HG03558 (cell line): ENCODE data around the gene PHC2.

Experiments
- ATAC-seq: cut with Tn5 transposase; IDR thresholded peaks from one replicate; pipeline ENCODE4 v1.9.1; 2021; ENCODE audit warnings: moderate number of reproducible peaks; ENCODE audit not compliant: unreplicated experiment; ENCODE audit errors: extremely low read depth

PHC2 gene

DNA sequence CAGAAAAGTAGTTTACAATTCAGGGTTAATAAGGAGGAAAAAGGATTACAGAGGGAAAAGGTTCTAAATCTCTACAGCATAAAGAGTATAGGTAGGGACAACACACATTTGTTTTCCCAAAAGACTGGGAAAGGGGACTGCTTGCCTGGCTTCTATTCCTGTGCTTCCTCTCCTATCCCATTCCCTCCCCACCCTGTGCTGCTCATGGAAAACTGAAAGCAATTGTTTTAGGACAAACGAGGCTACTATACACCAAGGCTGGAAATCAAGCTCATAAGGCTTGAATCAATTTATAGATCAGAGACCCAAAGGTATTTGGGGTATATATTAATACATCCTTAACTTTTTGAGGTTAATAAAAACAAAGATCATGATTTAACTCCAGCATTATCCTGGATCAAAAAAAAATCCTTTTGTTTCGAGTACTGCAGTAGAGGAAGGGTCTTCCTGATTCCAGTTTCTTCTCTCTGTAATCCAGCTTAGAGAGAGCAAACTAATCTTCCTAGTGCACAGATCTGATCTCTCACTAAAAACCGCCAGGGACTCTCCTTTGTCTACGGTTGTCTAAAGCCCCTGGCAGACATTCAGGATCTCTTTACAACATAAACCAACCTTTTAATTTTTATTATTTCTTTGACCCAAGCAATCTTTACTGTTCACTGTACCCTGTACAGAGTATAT is 72.6 kb downstream of the PHC2 start:
- no peak for ATAC-seq

DNA sequence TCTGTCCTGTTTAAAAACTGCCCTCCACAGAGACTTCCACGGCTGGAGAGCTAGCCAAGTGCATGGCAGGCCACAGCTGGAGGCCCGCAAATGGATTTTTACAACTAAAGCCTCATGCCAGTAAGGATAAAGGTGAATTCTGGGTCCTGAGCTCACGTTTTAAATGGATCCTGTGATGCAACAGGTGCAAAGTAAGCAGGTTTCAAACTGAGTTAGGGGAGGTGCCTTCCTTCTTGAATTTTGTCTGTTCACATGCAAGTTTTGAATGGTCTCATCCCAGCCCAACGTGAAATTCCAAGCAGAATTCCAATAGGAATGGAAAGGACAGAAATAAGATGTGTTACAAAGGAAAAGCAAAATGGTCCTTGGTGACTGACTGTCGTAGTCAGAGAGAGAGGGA is 73.8 kb downstream of the PHC2 start:
- no peak for ATAC-seq

GRCh38 chr1:33354707-33355316 is 76.1 kb downstream of the PHC2 start:
- ATAC-seq = no peak

DNA sequence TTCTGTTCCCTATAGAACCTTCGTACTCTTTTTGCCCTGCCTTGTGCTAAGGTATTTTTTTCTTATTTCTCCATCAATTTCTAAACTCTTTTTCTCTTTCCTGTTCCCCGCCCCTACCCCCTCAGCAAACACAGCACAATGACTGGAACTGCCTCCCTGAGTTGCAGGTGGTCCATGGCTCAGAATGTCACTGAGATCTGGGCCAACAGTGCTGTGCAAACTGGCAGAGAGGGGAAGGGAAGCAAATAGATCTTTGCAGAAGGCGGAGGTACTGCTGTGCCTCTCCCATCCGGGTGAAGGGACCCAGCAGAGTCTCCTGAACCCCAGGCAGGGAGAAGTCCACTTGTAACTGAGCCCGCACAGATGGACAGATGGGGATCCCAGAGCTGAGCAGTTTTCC is 77.4 kb downstream of the PHC2 start:
- no peak for ATAC-seq

DNA sequence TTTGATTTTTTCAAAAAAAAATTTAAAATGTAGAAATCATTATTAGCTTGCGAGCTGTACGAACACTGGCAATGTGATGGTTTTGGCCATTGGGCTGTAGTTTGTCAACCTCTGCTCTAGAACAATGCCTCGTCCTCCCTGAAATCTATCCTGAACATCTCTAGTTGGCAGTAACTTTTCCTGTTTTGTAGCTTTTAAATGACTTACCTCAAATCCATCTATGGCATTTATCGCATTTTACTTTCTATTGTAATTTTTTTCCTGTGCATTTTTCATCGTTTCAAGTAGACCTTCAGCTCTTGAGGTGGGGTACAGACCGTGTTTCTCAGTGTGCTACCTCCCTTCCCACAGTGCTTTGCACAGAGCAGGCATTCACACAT is 79.6 kb downstream of the PHC2 start:
- no peak for ATAC-seq

DNA sequence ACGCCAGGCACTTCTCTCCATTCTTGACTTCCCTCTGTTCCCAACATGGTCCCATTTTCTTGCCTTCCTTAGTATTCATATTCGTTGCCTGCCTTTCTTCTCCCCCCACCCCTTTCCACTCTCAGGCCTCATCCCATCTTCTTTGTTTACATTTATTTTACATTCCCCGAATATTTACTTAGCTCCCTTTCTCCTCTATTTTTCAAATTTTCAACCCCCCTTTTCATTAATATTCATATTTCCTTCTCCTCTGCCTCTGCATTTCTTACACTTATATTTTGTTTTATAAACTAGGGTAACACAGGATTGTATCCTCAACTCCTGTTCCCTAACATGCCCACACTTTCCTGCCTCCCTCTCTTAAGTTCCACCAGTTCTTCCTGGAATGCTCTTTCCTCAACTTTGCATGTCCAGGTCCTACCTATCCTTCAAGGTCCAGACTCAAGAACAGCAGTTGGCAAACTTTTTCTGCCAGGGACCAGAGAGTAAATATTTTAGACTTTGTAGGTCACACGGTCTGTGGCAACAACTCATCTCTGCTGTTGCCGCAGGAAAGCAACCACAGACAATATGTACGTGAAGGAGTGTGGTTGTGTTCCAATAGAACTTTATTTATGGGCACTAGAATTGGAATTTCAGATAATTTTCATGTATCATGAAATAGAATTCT is 80.1 kb downstream of the PHC2 start:
- ATAC-seq = no peak

GRCh38 chr1:33349778-33350610 is 80.9 kb downstream of the PHC2 start:
- peak; percentile 57 for ATAC-seq

- ATAC-seq = peak; percentile 16
Observed at GRCh38 chr1:33349081-33349759, 81.7 kb downstream of the PHC2 start.

DNA sequence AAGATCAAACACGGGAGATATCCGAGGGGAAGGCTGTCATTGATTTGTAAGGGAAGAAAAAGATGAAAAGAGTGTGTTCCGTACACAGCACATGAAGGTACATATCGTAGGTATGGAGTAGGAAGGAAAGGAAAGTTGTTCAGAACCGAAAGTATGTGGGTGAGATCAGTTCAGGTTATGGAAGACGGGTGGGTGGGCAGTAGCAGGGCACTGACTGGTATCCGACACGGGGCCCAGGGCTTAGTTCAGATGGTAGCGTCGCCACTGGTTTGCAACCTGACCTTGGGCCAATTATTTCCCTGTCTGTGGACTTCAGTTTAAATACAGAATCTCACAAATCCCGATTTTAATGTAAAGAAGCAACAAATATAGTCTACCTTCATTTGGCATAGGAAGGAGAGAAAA is 82.2 kb downstream of the PHC2 start:
- no peak for ATAC-seq

DNA sequence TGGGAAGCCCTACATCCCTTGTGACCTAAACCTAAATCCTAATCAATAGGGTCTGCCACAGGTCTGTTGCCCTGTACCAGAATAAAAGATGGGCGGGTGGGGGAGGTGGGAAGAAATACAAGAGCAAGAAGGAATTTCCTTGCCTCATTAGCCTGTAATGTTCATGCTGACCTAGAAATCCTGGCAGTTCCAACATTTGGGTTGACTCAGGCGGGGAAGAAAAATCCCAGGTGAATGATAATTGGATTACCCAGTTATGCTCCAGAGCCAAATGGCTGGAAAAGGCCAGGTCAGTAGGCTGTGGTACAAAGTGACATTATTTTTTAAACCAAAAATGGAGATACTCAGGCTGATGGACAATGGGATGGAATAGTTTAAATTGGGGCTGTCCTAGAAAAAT is 82.7 kb downstream of the PHC2 start:
- no peak for ATAC-seq

DNA sequence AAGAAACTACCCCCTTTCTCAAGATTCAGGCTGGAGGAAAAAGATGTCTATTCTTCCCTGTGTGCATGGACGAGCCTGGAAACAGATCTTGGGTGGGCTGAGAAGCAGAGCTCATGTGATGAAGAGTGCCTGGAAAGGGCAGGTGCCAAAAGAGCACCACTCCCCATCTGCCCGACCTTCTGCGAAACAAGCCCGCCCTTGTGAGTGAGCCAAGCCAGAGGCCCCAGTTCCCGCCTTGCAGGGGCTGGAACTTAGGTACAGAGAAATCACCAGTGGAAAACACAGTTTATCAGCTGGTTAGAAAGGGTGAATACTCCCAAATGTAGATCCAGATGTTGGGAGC is 83.3 kb downstream of the PHC2 start:
- ATAC-seq = no peak

DNA sequence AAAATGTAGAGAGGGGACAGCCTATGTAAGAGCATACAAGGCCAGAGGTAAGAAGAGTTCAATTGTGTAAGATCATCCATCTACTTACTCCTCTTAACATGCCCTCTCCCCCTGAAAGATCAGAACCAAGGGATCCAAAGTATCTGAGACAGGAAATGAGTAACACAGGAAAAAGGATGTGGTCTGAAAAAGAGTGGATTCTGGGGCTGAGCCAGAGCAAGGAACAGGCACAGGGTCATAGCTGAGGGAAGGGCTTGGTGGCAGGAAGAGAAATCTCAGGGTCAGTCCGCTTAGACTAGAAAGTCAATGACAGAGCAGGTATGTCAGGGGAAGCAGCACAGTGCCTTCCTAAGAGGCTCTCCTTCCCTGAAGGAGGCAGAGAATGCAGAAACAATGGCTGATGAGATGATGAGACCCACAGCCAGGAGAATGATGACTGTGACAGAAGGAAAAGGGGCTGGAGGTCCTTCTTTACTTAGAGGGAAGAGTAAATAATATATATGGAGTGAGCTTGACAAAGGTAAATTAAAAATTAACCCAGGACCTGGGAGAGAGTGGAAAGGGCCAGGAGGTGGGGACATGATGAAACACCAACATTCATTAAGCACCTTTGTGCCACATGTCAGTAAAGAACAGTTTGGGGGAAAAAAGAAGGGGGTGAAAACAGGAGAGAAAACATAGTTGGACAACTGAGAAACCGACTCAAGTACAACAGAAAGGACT is 83.8 kb downstream of the PHC2 start:
- no peak for ATAC-seq

- no peak for ATAC-seq
Observed at GRCh38 chr1:33346533-33346926, 84.4 kb downstream of the PHC2 start.

DNA sequence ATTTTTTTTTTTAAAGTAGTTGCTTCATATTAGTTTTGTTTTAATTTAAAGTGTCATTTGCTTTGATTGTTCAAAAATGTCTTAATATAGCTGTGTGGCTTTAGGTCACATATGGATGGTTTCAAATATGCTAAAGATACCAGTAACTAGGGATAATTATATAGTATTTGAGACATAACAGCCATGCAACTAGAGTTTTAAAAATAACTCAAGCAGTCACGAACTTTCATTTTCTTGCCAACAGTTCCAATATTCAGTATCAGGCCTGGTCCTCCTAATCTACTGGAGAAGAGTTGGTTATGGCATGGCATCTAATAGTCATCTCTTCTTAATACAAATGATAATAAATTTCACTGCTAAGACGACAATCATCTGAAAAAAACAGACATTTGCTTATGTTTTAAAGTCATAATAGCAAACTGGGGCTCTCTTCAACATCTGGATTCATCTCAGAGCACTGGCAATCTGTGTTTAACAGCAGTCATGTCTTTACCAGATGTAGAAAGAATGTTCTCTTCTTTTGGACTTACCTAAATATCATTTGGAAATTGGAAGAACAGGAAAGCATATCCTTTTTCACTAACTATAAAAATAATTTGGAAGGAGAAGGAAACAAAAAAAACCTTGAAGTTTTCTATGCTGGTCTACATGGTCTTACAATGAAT is 85.9 kb downstream of the PHC2 start:
- ATAC-seq = no peak

GRCh38 chr1:33343539-33343938 is 87.4 kb downstream of the PHC2 start:
- ATAC-seq = no peak

DNA sequence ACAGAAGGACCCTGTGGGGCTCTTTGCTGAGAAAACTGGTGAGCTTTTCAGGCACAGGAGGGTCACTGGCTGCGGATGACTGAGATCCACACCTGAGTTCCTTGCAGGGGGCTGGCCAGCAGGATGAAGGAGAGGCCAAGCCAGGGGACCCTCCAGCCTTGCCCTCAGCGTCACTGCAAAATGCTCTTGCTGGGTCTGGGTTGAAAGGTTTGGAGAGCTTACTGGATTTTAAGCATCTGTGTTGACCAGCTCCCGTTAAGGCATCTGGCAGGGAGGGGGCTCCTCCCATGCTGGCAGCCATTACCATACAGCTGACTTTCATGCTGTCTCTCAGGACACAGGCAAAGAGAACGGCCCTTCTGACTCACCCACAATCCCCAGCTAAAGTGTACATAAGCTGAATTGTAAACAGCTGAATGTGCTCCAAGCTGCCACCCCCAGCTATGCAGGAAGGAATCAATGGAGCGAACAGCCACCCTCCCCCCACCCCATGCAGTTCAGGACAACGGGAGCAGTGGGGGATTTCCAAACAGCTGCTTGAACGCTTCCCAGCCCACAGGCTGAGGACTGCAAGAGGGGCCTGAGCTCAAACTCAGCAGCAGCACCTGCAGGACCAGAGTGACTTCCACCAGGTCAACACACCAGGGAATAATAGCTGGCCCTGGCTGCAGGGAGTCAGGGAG is 88.7 kb downstream of the PHC2 start:
- no peak for ATAC-seq

DNA sequence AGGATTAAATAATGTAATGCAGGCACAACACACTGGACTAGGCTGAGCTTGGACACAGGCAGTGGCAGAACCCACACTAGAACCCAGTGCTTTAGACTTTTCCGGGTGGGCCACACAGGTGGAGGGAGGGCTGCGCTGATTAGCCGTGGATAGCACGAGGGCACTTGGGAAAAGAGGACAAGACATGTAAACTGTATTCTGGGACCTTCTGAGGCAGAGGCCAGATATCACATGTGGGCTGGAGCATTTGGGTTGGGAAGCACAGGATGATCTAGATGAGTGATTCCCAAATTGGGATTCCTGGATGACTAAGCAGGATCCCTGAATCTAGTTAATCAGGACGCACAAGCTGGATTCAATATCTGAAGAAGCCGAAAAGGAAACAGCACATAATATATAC is 89.7 kb downstream of the PHC2 start:
- no peak for ATAC-seq

- no peak for ATAC-seq
Observed at GRCh38 chr1:33339413-33339812, 91.5 kb downstream of the PHC2 start.
